ENCODE data around the gene SARS1. TPM values are rescaled to one million over a fixed set of nuclear protein-coding genes. Genes with fewer than 3 reads are reported as not detected.
"Not testable (repeated sequence)": the region's sequence is repeated elsewhere in the genome, so short reads cannot be mapped to it uniquely, and the experiment has no call there.

The SARS1 gene
- total RNA-seq, 1 donor from 2014 or later = 555 TPM

GRCh38 chr1:109281680-109282496, 68.2 kb downstream of the SARS1 start:
- no peak for DNase-seq
- Mint-ChIP-seq H3K27me3 (ENCODE audit: unreplicated experiment) (peaks cover 13% of the 10 kb centered on the region), H3K4me1 (ENCODE audit: low read depth, unreplicated experiment) (peaks cover 18% of the 10 kb centered on the region), H3K36me3 (ENCODE audit: unreplicated experiment) (no peaks in the 10 kb centered on the region), H3K4me3 (ENCODE audit: unreplicated experiment) (peak overlapping the region; percentile 100), H3K27ac (ENCODE audit: unreplicated experiment) (peak overlapping the region; percentile 30), H3K9me3 (ENCODE audit: unreplicated experiment) (peaks cover 9% of the 10 kb centered on the region)
- no peak for TF ChIP-seq CTCF (IDR thresholded peaks at IDR 0.05; ENCODE audit: partially characterized antibody, unreplicated experiment)

GRCh38 chr1:109282497-109282951, 68.8 kb downstream of the SARS1 start:
- H3K27ac Mint-ChIP-seq (ENCODE audit: unreplicated experiment) = peak overlapping the region; percentile 86
- TF ChIP-seq CTCF (IDR thresholded peaks at IDR 0.05; ENCODE audit: partially characterized antibody, unreplicated experiment) = no peak
- peaks cover 9% of the 10 kb centered on the region for H3K9me3 Mint-ChIP-seq (ENCODE audit: unreplicated experiment)

GRCh38 chr1:109282952-109283747, 69.4 kb downstream of the SARS1 start, which contains the start of gene PSRC1:
TSS of gene PSRC1 (minus strand) at chr1:109283145.
- Mint-ChIP-seq H3K9me3 (ENCODE audit: unreplicated experiment) (peaks cover 9% of the 10 kb centered on the region), H3K4me3 (ENCODE audit: unreplicated experiment) (peak within 1 kb of the TSS; percentile 100), H3K36me3 (ENCODE audit: unreplicated experiment) (no peaks in the 10 kb centered on the region), H3K27me3 (ENCODE audit: unreplicated experiment) (peaks cover 13% of the 10 kb centered on the region), H3K27ac (ENCODE audit: unreplicated experiment) (peak within 1 kb of the TSS; percentile 86), H3K4me1 (ENCODE audit: low read depth, unreplicated experiment) (peaks cover 18% of the 10 kb centered on the region)
- peak; percentile 20 for TF ChIP-seq CTCF (IDR thresholded peaks at IDR 0.05; ENCODE audit: partially characterized antibody, unreplicated experiment)
- DNase-seq = peak; percentile 96

More at GRCh38 chr1:109282497-109282951, 68.8 kb downstream of the SARS1 start:
- Mint-ChIP-seq H3K4me3 (ENCODE audit: unreplicated experiment) (peak overlapping the region; percentile 100), H3K4me1 (ENCODE audit: low read depth, unreplicated experiment) (peaks cover 18% of the 10 kb centered on the region), H3K36me3 (ENCODE audit: unreplicated experiment) (no peaks in the 10 kb centered on the region), H3K27me3 (ENCODE audit: unreplicated experiment) (peaks cover 13% of the 10 kb centered on the region)
- DNase-seq = no peak

- no peak for DNase-seq
- peak overlapping the region; percentile 91 for H3K27ac Mint-ChIP-seq (ENCODE audit: unreplicated experiment)
- peaks cover 9% of the 10 kb centered on the region for H3K9me3 Mint-ChIP-seq (ENCODE audit: unreplicated experiment)
- peak overlapping the region; percentile 100 for H3K4me3 Mint-ChIP-seq (ENCODE audit: unreplicated experiment)
- peaks cover 18% of the 10 kb centered on the region for H3K4me1 Mint-ChIP-seq (ENCODE audit: low read depth, unreplicated experiment)
- TF ChIP-seq CTCF (IDR thresholded peaks at IDR 0.05; ENCODE audit: partially characterized antibody, unreplicated experiment) = no peak
- no peaks in the 10 kb centered on the region for H3K36me3 Mint-ChIP-seq (ENCODE audit: unreplicated experiment)
- peaks cover 13% of the 10 kb centered on the region for H3K27me3 Mint-ChIP-seq (ENCODE audit: unreplicated experiment)
Measured at GRCh38 chr1:109283748-109284600, 70.3 kb downstream of the SARS1 start.

- not testable (repeated sequence) for H3K4me3 Mint-ChIP-seq (ENCODE audit: unreplicated experiment); H3K27me3 Mint-ChIP-seq (ENCODE audit: unreplicated experiment); H3K27ac Mint-ChIP-seq (ENCODE audit: unreplicated experiment); H3K36me3 Mint-ChIP-seq (ENCODE audit: unreplicated experiment); DNase-seq
- Mint-ChIP-seq H3K9me3 (ENCODE audit: unreplicated experiment) (peaks cover 11% of the 10 kb centered on the region), H3K4me1 (ENCODE audit: low read depth, unreplicated experiment) (peaks cover 14% of the 10 kb centered on the region)
Measured at GRCh38 chr1:109286762-109287161, 73.0 kb downstream of the SARS1 start.
